Spleen (tissue), 11 donors: Measurements from ENCODE around the gene HDAC7. TPM values are rescaled to one million over a fixed set of nuclear protein-coding genes. Genes with fewer than 3 reads are reported as not detected.
"Not testable (repeated sequence)": the region's sequence is repeated elsewhere in the genome, so short reads cannot be mapped to it uniquely, and the experiment has no call there.

Source experiments
- DNase-seq: peaks from one replicate; pipeline ENCODE4 v3.0.0-alpha.2; 2020
- H3K27ac ChIP-seq, 8 donors: fragments of 200-600 bp; sonication (generic) in 7 of 8; 1 replicate in 4 of 8; 2 replicates in 4 of 8; pipeline versions ENCODE4 v1.5.0 to v1.8.0; 2016 to 2021; ENCODE audit warnings: inconsistent platforms in 4 of 8, mild to moderate bottlenecking in 4 of 8, moderate library complexity in 1 of 8
- H3K27me3 ChIP-seq, 7 donors: fragments of 200-600 bp; sonication (generic) in 6 of 7; replicated peaks in 1 of 7; 1 replicate in 4 of 7; 2 replicates in 3 of 7; pipeline versions ENCODE4 v1.5.0 to v1.8.0; 2016 to 2021; ENCODE audit warnings: inconsistent platforms in 3 of 7, mild to moderate bottlenecking in 1 of 7
- H3K36me3 ChIP-seq, 6 donors: fragments of 200-600 bp; sonication (generic) in 5 of 6; 1 replicate in 4 of 6; 2 replicates in 2 of 6; pipeline versions ENCODE4 v1.5.0 to v1.8.0; 2016 to 2021; ENCODE audit warnings: inconsistent platforms in 2 of 6
- H3K4me1 ChIP-seq, 6 donors: fragments of 200-600 bp; sonication (generic) in 5 of 6; 1 replicate in 3 of 6; 2 replicates in 3 of 6; pipeline versions ENCODE4 v1.5.0 to v1.8.0; 2016 to 2021; ENCODE audit warnings: inconsistent platforms in 3 of 6
- H3K4me3 ChIP-seq, 8 donors: fragments of 200-600 bp; sonication (generic) in 7 of 8; 1 replicate in 4 of 8; 2 replicates in 4 of 8; pipeline versions ENCODE4 v1.5.0 to v1.8.0; 2016 to 2021; ENCODE audit warnings: inconsistent platforms in 4 of 8, mild to moderate bottlenecking in 4 of 8, moderate library complexity in 2 of 8
- H3K9me3 ChIP-seq, 8 donors: fragments of 200-600 bp; sonication (generic) in 7 of 8; 1 replicate in 4 of 8; 2 replicates in 4 of 8; pipeline versions ENCODE4 v1.5.0 to v1.8.0; 2016 to 2021; ENCODE audit warnings: inconsistent platforms in 4 of 8
- CTCF ChIP-seq, 11 experiments: fragments of 200-600 bp in 7 of 11; fragments of 450-650 bp in 4 of 11; sonication (generic) in 4 of 11; IDR thresholded peaks in 8 of 11; conservative IDR thresholded peaks in 3 of 11; 1 replicate in 7 of 11; 2 replicates in 4 of 11; pipeline versions ENCODE4 v1.4.0 to v1.8.0; 2016 to 2021; ENCODE audit warnings: antibody characterized with exemption in 11 of 11, inconsistent platforms in 4 of 11, mild to moderate bottlenecking in 1 of 11
- POLR2A ChIP-seq, 3 donors: fragments of 450-650 bp; IDR thresholded peaks; one replicate each; pipeline ENCODE4 v1.5.1; 2017; ENCODE audit warnings: antibody characterized with exemption in 3 of 3, mild to moderate bottlenecking in 1 of 3
- POLR2AphosphoS5 ChIP-seq, 3 donors: sonication (generic); formaldehyde crosslinking; IDR thresholded peaks; one replicate each; pipeline ENCODE4 v1.5.1; 2017; ENCODE audit warnings: antibody characterized with exemption in 3 of 3
- WGBS, 5 donors: extraction: QIAGEN DNeasy Blood & Tissue Kit in 3 of 5; methylation state at CpG; one replicate each; pipeline versions ENCODE4 v1.1.5 to v1.1.7; 2013 to 2018; 5-methylcytosine and 5-hydroxymethylcytosine counted together
- intact Hi-C: fragments of 100-400 bp; cut with DNase I; formaldehyde crosslinking; loops from one replicate; pipeline ENCODE4 v1.15.0; 2023; ENCODE audit warnings: low total_unique reads
- polyA plus RNA-seq, 3 donors: library from polyadenylated mRNA; stranded (reverse); fragments of 200-250 nt; gene quantifications; one replicate each; pipeline ENCODE4 v1.2.1, GENCODE V29; 2013
- total RNA-seq, 7 donors: library from RNA; depleted of rRNA in 3 of 7; stranded (reverse); fragments of >200 nt in 3 of 7; fragmentation: NEBNext Ultra II Directional in 4 of 7; extraction: Animal tissue kit (Norgen Biotek cat#: 25700) in 4 of 7; gene quantifications; one replicate each; pipeline versions ENCODE4 v1.1.0 to v1.2.1, GENCODE V29; 2016 to 2021
- donor health status: healthy with polysubstance abuse.
- donor health status: DM: no; HTN: no; CAD: no; lungs with moderate emphysema.
- donor health status: DM: no; HTN: no; CAD: no.
- donor health status: Bipolar disorder and iron deficiency.
- donor health status: healthy.
- donor health status: DM: no; HTN: no; CAD: no.
- donor health status: DM: yes; HTN: yes; CAD: no.

The HDAC7 gene
- total and polyA plus RNA-seq, 10 donors: 39.6 to 158 (median 101) TPM

- peaks cover 87 to 100% (median 100%) of the 10 kb centered on the region in 6 donors for H3K4me1 ChIP-seq
- peak overlapping the region in 3 of 8 donors; percentile 31 to 69 (median 38) for H3K4me3 ChIP-seq
- peak overlapping the region; percentile 82 to 98 (median 96) for H3K27ac ChIP-seq
- DNase-seq: no peak
- 41 to 61% (median 48%) methylated on average over 14 of the region's 14 CpGs for WGBS, 5 donors
- H3K27me3 ChIP-seq: no peaks in the 10 kb centered on the region
- peak; percentile 12 to 29 (median 29) for TF ChIP-seq POLR2AphosphoS5 (IDR thresholded peaks at IDR 0.05)
- TF ChIP-seq CTCF (IDR thresholded peaks at IDR 0.05 in 8 of 11, conservative IDR thresholded peaks at IDR 0.05 in 3 of 11): no peak
- H3K9me3 ChIP-seq: no peaks in the 10 kb centered on the region
- H3K36me3 ChIP-seq: peaks cover 0 to 11% (median 0%) of the 10 kb centered on the region in 6 donors
- intact Hi-C loops: no loop called here
These were observed 7.9 kb downstream of the HDAC7 start for GRCh38 chr12:47811581-47812484.

DNA sequence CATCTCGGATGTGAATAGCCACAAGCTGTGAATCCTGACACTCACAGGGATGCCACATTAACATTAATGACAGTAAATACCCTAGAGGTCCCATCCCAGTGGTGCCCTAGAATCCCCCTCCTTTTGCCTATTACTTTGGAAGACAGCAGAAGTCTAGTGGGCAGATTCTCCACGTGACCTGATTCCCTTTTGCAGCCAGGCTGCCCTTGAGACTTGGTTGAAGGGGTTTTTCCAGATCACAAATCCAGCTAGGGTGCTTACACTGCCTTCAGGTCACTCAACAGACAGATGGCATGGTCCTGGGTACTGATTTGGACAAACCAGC, 8.7 kb downstream of the HDAC7 start:
- WGBS, 5 donors: 24 to 41% (median 27%) methylated on average over 2 of the region's 2 CpGs
- Histone ChIP-seq H3K4me1 (peaks cover 89 to 100% (median 100%) of the 10 kb centered on the region in 6 donors), H3K9me3 (no peaks in the 10 kb centered on the region), H3K27ac (peak overlapping the region; percentile 82 to 98 (median 96)), H3K4me3 (peak overlapping the region in 1 of 8 donors; percentile 28), H3K36me3 (peaks cover 0 to 14% (median 0%) of the 10 kb centered on the region in 6 donors), H3K27me3 (no peaks in the 10 kb centered on the region)
- intact Hi-C loops: no loop called here
- TF ChIP-seq POLR2AphosphoS5 (IDR thresholded peaks at IDR 0.05) (no peak), POLR2A (IDR thresholded peaks at IDR 0.05) (no peak), CTCF (IDR thresholded peaks at IDR 0.05 in 8 of 11, conservative IDR thresholded peaks at IDR 0.05 in 3 of 11) (no peak)
- DNase-seq: no peak

- 69 to 81% (median 79%) methylated on average over 9 of the region's 9 CpGs for WGBS, 5 donors
- H3K4me3 ChIP-seq, H3K9me3 ChIP-seq, DNase-seq, H3K27me3 ChIP-seq, intact Hi-C loops: not testable (repeated sequence)
- H3K4me1 ChIP-seq: peaks cover 92 to 100% (median 100%) of the 10 kb centered on the region in 6 donors
- peak overlapping the region; percentile 82 to 98 (median 96) for H3K27ac ChIP-seq
- peaks cover 0 to 22% (median 0%) of the 10 kb centered on the region in 6 donors for H3K36me3 ChIP-seq
These were observed 10.2 kb downstream of the HDAC7 start for GRCh38 chr12:47809518-47809917.

GRCh38 chr12:47808574-47809365, 10.9 kb downstream of the HDAC7 start:
- H3K27me3 ChIP-seq: no peaks in the 10 kb centered on the region
- H3K9me3 ChIP-seq: no peaks in the 10 kb centered on the region
- no peak for DNase-seq
- TF ChIP-seq POLR2A (IDR thresholded peaks at IDR 0.05) (no peak), POLR2AphosphoS5 (IDR thresholded peaks at IDR 0.05) (peak in 2 of 3 donors; percentile 13 to 23), CTCF (IDR thresholded peaks at IDR 0.05 in 8 of 11, conservative IDR thresholded peaks at IDR 0.05 in 3 of 11) (peak in 7 of 11 experiments; percentile 30 to 55 (median 42))
- 18 to 30% (median 23%) methylated on average over 9 of the region's 9 CpGs for WGBS, 5 donors
- H3K4me3 ChIP-seq: peak overlapping the region in 7 of 8 donors; percentile 3 to 54 (median 14)
- H3K36me3 ChIP-seq: peaks cover 0 to 25% (median 0%) of the 10 kb centered on the region in 6 donors
- peak overlapping the region; percentile 82 to 98 (median 96) for H3K27ac ChIP-seq
- H3K4me1 ChIP-seq: peaks cover 92 to 100% (median 100%) of the 10 kb centered on the region in 6 donors
- intact Hi-C loops: no loop called here
